Choroid plexus epithelial cell (primary cell): ENCODE measurements around the gene PABPN1.

Experiments used
- DNase-seq: peaks from one replicate; pipeline ENCODE4 v3.0.0-alpha.2; 2010; ENCODE audit warnings: low read depth
- H3K4me3 ChIP-seq: 2 replicates; pipeline ENCODE4 v1.5.1; 2011; ENCODE audit warnings: low read depth, mild to moderate bottlenecking, control low read depth, low read length, moderate library complexity
- CTCF ChIP-seq: conservative IDR thresholded peaks from 2 replicates; pipeline ENCODE4 v1.5.1; 2011; ENCODE audit warnings: low read depth, mild to moderate bottlenecking, control low read depth, inconsistent platforms, low read length, moderate library complexity

Gene PABPN1

GRCh38 chr14:23370221-23370620 lies 49.0 kb downstream of the PABPN1 start:
- no peak for DNase-seq
- no peak for TF ChIP-seq CTCF
- H3K4me3 ChIP-seq = no peak overlapping the region

DNA sequence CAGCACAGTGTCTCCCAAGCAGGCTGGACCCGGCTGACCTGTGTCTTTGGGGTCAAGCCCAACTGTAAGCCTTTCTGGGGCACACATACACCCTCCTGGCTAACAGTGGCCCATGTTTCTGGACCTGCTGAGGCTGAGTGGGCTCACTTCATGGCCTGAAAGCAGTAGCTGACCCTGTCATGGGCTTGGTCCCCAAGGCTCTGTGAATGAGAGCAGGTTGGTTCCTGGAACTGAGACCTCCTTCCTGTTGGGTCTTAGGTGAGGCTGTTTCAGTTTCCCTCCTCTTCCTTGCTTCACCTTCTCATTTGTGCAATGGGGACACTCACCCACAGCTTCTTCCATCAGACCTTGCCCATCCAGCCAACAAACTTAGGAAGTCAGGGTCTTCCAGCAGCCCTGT lies 50.6 kb downstream of the PABPN1 start:
- H3K4me3 ChIP-seq = no peak overlapping the region
- no peak for DNase-seq
- no peak for TF ChIP-seq CTCF

GRCh38 chr14:23372509-23372908 lies 51.3 kb downstream of the PABPN1 start, which contains the start of gene IL25:
IL25 (plus strand) TSS chr14:23372809.
- TF ChIP-seq CTCF = no peak
- H3K4me3 ChIP-seq = no peak within 1 kb of the TSS
- no peak for DNase-seq

DNA sequence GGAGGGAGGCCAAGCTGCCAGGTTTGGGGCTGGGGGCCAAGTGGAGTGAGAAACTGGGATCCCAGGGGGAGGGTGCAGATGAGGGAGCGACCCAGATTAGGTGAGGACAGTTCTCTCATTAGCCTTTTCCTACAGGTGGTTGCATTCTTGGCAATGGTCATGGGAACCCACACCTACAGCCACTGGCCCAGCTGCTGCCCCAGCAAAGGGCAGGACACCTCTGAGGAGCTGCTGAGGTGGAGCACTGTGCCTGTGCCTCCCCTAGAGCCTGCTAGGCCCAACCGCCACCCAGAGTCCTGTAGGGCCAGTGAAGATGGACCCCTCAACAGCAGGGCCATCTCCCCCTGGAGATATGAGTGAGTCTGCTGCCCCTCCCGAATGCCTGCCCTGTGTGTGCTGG lies 51.8 kb downstream of the PABPN1 start:
- no peak for TF ChIP-seq CTCF
- DNase-seq = no peak
- H3K4me3 ChIP-seq = no peak overlapping the region
